MM.1S (cell line): Measurements from ENCODE around the gene ATP8A1.

Experiments
- CTCF ChIP-seq: fragments of 300-600 bp; sonication (generic); IDR thresholded peaks from 2 replicates; pipeline ENCODE4 v1.5.1; 2016; ENCODE audit warnings: antibody characterized with exemption, low read length, mixed read lengths
- EZH2 ChIP-seq: fragments of 300-600 bp; sonication (generic); optimal IDR thresholded peaks from 2 replicates; pipeline ENCODE3; 2017; ENCODE audit warnings: low read depth, mild to moderate bottlenecking, antibody characterized with exemption, low read length, mixed read lengths
- EZH2phosphoT487 ChIP-seq: fragments of 300-600 bp; sonication (generic); IDR thresholded peaks from 2 replicates; pipeline ENCODE4 v1.6.1; 2018; ENCODE audit warnings: antibody characterized with exemption, low read length

- no peak for TF ChIP-seq CTCF
- no peak for TF ChIP-seq EZH2phosphoT487
- no peak for TF ChIP-seq EZH2
Measured at GRCh38 chr4:42586775-42587174, 70.1 kb downstream of the ATP8A1 start.
